ENCODE measurements around the gene FBXO45.
A peak's percentile ranks its signal among the peaks of the same experiment; 100 is the strongest.
"Not testable (repeated sequence)": the region's sequence is repeated elsewhere in the genome, so short reads cannot be mapped to it uniquely, and the experiment has no call there.

The FBXO45 gene

DNA sequence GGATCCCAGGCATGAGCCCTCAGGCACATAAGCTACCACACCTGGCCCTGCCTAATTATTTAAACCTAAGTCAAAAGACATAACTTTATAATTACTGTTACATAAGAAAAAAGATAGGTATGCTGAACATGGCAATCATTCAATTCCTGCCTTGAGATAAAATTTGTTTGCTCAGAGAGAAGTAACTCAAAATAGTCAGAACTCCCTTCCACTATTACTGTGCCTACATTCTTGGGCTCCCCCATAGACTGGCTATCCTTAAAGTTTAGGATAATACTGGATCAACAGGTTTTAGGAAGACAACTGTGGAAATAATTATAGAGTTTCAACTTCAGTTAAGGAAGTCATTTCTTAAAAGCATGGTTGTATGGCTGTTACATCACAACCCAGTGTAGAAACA lies 10.0 kb upstream of the FBXO45 start:
- no peak for DNase-seq

- DNase-seq, result no peak
Measured at GRCh38 chr3:196559826-196560225, 8.6 kb upstream of the FBXO45 start.

GRCh38 chr3:196563721-196564225 lies 4.7 kb upstream of the FBXO45 start:
- no peak for DNase-seq

DNA sequence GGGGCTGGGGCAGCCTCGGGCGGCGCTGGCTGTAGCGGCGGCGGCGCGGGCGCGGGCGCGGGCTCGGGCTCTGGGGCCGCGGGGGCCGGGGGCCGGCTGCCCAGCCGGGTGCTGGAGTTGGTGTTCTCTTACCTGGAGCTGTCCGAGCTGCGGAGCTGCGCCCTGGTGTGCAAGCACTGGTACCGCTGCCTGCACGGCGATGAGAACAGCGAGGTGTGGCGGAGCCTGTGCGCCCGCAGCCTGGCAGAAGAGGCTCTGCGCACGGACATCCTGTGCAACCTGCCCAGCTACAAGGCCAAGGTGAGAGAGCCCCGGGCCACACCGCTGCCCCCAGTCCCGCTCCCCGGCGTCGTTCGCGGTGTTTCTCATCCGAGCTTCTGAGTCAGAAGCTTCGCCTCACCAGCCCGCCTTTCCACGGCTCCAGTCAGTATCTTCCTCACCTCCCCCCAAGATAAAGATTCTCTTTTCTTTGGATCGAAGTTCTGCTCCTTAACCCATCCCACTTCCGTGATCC lies 600 bp downstream of the FBXO45 start:
- DNase-seq, result peak; percentile 63

DNA sequence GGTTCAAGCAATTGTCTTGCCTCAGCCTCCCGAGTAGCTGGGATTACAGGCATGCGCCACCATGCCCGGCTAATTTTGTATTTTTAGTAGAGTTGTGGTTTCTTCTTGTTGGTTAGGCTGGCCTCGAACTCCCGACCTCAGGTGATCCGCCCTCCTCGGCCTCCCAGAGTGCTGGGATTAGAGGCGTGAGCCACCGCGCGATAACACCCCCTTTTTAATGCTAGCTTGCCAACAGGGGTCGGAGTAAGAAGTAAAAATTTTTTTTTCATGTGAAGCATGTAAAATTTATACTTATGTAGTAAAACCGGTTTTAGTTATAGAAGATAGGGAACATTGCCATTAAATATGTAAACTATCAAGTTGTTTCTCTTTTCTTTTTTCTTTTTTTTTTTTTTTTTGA lies 1.9 kb downstream of the FBXO45 start:
- DNase-seq, result not testable (repeated sequence)

GRCh38 chr3:196572389-196572788 lies 3.9 kb downstream of the FBXO45 start:
- no peak for DNase-seq

GRCh38 chr3:196585044-196585757 lies 16.7 kb downstream of the FBXO45 start:
- DNase-seq, result no peak

DNA sequence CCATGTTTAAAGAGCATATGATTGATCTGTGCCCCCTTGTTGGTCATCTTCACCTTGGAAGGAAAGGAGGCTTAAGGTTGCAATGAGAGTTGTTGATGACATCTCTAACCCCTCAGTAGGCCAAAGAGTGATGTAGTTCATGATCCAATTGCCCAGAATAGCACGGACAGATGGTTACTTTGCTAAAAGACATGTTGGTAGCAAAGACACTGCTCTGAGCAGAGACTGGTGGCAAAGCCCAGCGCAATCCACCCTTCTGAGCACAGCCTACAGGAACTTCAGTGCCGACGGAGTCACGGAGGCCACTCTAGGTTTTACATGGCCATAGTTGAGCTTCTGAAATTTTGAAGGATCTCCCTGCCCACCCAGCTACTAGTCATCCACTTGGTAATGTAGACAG lies 21.8 kb downstream of the FBXO45 start:
- no peak for DNase-seq

DNA sequence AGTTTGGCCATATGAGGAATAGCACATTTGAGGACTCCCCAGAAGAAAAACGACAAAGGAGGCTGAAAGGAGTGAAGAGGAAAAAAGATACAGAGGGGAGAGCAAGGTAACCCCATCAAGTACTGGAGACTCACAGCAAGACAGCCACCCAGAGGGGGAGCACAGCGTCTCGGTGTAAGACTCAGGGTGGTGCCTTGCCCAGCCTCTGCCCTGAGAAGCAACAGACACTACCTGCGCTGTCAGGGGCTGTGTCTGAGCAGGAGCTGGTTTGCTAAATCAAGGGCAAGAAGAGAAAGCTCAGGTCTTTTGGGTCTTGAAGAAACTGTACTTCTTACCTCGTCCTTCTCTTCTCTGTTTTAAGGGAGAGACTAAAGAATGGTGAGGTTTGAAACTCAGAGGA lies 27.9 kb downstream of the FBXO45 start:
- DNase-seq, result no peak

GRCh38 chr3:196597971-196598733 lies 29.7 kb downstream of the FBXO45 start:
- not testable (repeated sequence) for DNase-seq

- no peak for DNase-seq
Measured at GRCh38 chr3:196599734-196600128, 31.3 kb downstream of the FBXO45 start.

GRCh38 chr3:196600359-196600758 lies 31.9 kb downstream of the FBXO45 start:
- no peak for DNase-seq

DNA sequence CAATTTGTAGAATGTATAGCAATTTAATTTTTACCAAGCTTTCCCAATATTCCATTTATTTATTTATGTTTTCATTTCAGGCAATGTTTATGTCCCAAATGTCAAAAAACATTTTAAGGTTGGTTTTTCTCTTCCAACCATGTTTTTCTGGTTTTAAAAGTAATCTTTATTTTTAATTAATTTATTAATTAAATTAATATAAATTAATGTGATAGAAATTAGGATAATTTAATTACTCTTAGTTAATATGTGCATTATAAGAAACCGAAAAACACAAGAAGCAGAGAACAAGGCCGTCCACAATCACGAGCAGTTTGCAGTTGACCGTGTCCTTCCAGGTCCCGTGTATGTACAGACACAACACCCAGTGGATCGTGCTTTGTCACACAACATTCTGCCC lies 34.2 kb downstream of the FBXO45 start:
- DNase-seq, result no peak

- no peak for DNase-seq
Measured at GRCh38 chr3:196603683-196604082, 35.2 kb downstream of the FBXO45 start.

GRCh38 chr3:196604548-196604947 lies 36.1 kb downstream of the FBXO45 start:
- DNase-seq, result no peak

GRCh38 chr3:196608693-196609092 lies 40.2 kb downstream of the FBXO45 start:
- DNase-seq, result no peak

DNA sequence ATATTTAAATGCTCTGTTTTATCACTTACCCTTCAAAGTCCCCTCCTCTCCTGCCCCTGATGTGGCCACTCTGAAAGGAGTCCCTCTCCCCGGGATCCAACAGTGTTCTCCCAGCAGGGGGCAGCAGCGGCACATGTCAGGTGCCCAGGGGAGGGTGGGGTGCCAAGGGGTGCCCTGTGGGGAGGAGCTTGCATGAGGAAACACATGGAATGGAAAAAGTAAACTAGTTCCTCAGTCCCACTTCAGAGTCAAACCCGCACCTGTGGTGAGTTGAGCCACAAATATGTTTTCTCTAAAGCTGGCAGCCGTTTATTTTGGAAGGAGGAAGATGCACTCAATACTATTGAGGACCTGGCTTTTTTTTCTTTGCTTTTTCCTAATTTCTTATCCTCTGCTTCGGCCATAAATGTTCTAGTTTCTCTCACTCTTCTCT lies 40.9 kb downstream of the FBXO45 start:
- peak; percentile 59 for DNase-seq

DNA sequence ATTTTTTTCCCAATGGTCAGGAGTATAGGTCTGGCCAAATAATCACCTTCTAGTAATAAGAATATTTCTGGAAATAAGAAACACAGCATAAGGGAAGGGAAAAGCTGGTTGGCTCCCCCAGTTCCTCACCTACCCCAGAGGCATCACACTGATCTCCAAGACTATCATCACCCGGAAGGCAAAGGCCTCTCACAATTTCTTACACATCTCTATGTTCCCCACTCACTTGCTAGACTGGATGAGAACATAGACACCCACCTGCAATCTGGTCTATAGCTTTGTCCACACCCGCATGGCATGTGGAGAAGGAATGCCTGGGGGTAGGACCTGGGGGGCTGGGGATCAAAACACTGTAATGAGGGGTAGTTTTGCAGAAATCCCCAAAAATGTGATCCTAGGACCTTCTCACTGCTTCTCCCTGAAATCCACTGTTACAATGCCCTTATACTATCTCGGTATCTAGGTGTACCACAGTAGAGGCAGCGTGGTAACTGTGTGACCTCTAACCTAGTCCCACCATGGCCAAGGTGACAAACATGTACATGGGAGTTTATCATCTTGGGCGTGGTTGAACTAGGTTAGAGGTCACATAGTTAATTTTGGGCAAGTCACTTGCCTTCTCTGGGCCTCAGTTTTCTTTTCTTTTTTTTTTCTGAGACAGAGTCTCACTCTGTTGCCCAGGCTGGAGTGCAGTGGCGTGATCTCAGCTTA lies 41.5 kb downstream of the FBXO45 start:
- no peak for DNase-seq

GRCh38 chr3:196611761-196612483 lies 43.5 kb downstream of the FBXO45 start:
- DNase-seq, result no peak

DNA sequence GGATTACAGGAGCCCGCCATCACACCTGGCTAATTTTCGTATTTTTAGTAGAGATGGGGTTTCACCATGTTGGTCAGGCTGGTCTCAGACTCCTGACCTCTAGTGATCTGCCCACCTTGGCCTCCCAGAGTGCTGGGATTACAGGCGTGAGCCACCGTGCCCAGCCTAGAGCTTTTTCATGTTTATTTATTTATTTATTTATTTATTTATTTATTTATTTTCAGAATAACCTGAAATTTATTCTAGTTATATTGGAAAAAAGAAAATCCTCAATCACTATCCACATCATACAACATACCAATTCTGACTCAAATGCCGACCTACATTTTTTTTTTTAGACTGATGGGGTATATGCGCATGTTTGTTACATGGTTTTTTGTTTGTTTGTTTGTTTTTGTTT lies 46.8 kb downstream of the FBXO45 start:
- DNase-seq, result not testable (repeated sequence)

DNA sequence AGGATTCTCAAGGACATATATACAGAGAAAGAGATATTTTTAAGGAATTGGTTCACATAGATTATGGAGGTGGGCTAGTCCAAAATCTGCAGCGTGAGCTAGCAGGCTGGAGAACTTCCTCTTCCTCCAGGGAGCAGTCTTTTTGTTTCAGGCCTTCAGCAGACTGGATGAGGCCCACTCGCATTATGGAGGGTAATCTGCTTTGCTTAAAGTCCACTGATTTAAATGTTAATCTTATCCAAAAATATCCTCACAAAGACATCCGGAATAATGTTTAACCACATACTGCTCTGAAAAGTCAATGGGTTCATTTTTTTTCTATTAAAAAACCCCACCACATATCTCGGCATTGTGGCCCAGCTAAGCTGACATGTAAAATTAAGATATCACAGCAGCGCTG lies 48.8 kb downstream of the FBXO45 start:
- DNase-seq, result no peak

GRCh38 chr3:196619223-196619622 lies 50.8 kb downstream of the FBXO45 start:
- no peak for DNase-seq

GRCh38 chr3:196619627-196620026 lies 51.2 kb downstream of the FBXO45 start:
- not testable (repeated sequence) for DNase-seq

Data from activated gamma-delta T cell (primary cell).